ENCODE measurements around the gene CDK14. TPM values are rescaled to one million over a fixed set of nuclear protein-coding genes. Genes with fewer than 3 reads are reported as not detected.

Gene CDK14
- polyA plus RNA-seq, 3 donors = 1.7 to 2.5 (median 2.1) TPM

GRCh38 chr7:91013078-91013477, 417.0 kb downstream of the CDK14 start:
- no peak overlapping the region for H3K9ac ChIP-seq (ENCODE audit: insufficient read depth, low read length, poor library complexity, severe bottlenecking)
- H3K27me3 ChIP-seq (ENCODE audit: control insufficient read depth in 2 of 2, insufficient read depth in 2 of 2, low read length in 2 of 2) = no peaks in the 10 kb centered on the region
- H3K9me3 Mint-ChIP-seq = peaks cover 0 to 3% (median 2%) of the 10 kb centered on the region in 7 donors
- H3K4me1 Mint-ChIP-seq = no peaks in the 10 kb centered on the region
- DNase-seq = no peak
- no CpG with 5 or more reads among the region's 1 CpG for WGBS (ENCODE audit: insufficient coverage)
- H3K27me3 Mint-ChIP-seq (ENCODE audit: low read depth in 3 of 3) = no peaks in the 10 kb centered on the region
- no peak overlapping the region for H3K4me2 ChIP-seq (replicated peaks; ENCODE audit: extremely low read depth, low read length, poor library complexity, severe bottlenecking)
- H3K79me2 ChIP-seq (ENCODE audit: insufficient read depth, low read length) = no peaks in the 10 kb centered on the region
- H3K27ac ChIP-seq (ENCODE audit: low read depth in 1 of 2, low read length in 2 of 2) = no peak overlapping the region
- no peaks in the 10 kb centered on the region for H3K9me3 ChIP-seq (replicated peaks in 1 of 2; ENCODE audit: control insufficient read depth in 1 of 2, insufficient read depth in 1 of 2, low read length in 2 of 2)
- H2AFZ ChIP-seq (ENCODE audit: insufficient read depth, low read depth, low read length, poor library complexity, severe bottlenecking) = no peak overlapping the region
- H3K36me3 ChIP-seq (replicated peaks in 1 of 2; ENCODE audit: control insufficient read depth in 1 of 2, insufficient read depth in 2 of 2, low read length in 2 of 2) = no peaks in the 10 kb centered on the region
- H4K20me1 ChIP-seq (ENCODE audit: insufficient read depth, low read length) = no peaks in the 10 kb centered on the region
- H3K4me3 Mint-ChIP-seq = no peak overlapping the region
- H3K36me3 Mint-ChIP-seq = no peaks in the 10 kb centered on the region
- TF ChIP-seq, protein P1, sequence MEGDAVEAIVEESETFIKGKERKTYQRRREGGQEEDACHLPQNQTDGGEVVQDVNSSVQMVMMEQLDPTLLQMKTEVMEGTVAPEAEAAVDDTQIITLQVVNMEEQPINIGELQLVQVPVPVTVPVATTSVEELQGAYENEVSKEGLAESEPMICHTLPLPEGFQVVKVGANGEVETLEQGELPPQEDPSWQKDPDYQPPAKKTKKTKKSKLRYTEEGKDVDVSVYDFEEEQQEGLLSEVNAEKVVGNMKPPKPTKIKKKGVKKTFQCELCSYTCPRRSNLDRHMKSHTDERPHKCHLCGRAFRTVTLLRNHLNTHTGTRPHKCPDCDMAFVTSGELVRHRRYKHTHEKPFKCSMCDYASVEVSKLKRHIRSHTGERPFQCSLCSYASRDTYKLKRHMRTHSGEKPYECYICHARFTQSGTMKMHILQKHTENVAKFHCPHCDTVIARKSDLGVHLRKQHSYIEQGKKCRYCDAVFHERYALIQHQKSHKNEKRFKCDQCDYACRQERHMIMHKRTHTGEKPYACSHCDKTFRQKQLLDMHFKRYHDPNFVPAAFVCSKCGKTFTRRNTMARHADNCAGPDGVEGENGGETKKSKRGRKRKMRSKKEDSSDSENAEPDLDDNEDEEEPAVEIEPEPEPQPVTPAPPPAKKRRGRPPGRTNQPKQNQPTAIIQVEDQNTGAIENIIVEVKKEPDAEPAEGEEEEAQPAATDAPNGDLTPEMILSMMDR (IDR thresholded peaks at IDR 0.05) = no peak
- intact Hi-C loops (cut with micrococcal nuclease) = no loop called here
- H3K27ac Mint-ChIP-seq = no peak overlapping the region
- no peak overlapping the region for H3K4me3 ChIP-seq (replicated peaks in 1 of 3; ENCODE audit: low read depth in 2 of 3, low read length in 3 of 3)
- no peaks in the 10 kb centered on the region for H3K4me1 ChIP-seq (ENCODE audit: control insufficient read depth in 1 of 2, insufficient read depth in 2 of 2, low read length in 2 of 2)

DNA sequence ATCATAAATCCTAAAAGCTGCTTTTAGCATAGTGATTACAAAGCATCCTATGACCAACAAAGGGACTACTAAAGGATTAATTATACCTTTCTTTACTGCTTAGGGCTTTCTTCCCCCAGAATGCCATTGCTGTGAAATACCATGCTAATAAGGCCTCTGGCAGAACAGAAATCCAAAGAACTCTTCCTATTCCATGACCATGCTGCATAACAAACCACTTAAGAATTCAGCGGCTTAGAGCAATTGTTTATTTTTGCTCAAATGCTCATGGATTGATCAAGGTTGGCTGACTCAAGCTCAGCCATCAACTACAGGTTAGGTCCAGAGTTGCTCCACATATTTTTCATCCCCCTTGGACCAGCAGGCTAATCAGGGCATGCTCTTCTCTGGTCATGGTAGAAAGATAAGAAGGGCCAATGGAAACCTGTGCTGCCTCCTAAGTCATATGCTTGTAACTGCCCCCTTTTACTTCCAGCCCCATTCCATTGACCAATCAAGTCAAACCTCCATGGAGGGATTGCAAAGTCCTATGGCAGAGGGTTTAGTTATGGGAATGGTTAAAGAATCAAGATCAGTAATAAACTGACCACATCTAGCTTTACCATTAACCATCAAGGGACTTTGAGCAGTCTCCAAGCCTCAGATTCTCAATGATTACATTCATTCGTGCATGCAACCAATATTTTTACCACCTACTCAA, 423.7 kb downstream of the CDK14 start:
- Histone ChIP-seq H3K4me2 (replicated peaks; ENCODE audit: extremely low read depth, low read length, poor library complexity, severe bottlenecking) (no peak overlapping the region), H2AFZ (ENCODE audit: insufficient read depth, low read depth, low read length, poor library complexity, severe bottlenecking) (no peak overlapping the region), H3K9ac (ENCODE audit: insufficient read depth, low read length, poor library complexity, severe bottlenecking) (no peak overlapping the region), H3K9me3 (replicated peaks in 1 of 2; ENCODE audit: control insufficient read depth in 1 of 2, insufficient read depth in 1 of 2, low read length in 2 of 2) (no peaks in the 10 kb centered on the region), H3K4me1 (ENCODE audit: control insufficient read depth in 1 of 2, insufficient read depth in 2 of 2, low read length in 2 of 2) (no peaks in the 10 kb centered on the region), H3K36me3 (replicated peaks in 1 of 2; ENCODE audit: control insufficient read depth in 1 of 2, insufficient read depth in 2 of 2, low read length in 2 of 2) (no peaks in the 10 kb centered on the region), H3K4me3 (replicated peaks in 1 of 3; ENCODE audit: low read depth in 2 of 3, low read length in 3 of 3) (no peak overlapping the region), H3K27ac (ENCODE audit: low read depth in 1 of 2, low read length in 2 of 2) (no peak overlapping the region), H3K79me2 (ENCODE audit: insufficient read depth, low read length) (no peaks in the 10 kb centered on the region), H3K27me3 (ENCODE audit: control insufficient read depth in 2 of 2, insufficient read depth in 2 of 2, low read length in 2 of 2) (no peaks in the 10 kb centered on the region), H4K20me1 (ENCODE audit: insufficient read depth, low read length) (no peaks in the 10 kb centered on the region)
- Mint-ChIP-seq H3K4me3 (no peak overlapping the region), H3K9me3 (peaks cover 0 to 10% (median 2%) of the 10 kb centered on the region in 7 donors), H3K27me3 (ENCODE audit: low read depth in 3 of 3) (no peaks in the 10 kb centered on the region), H3K4me1 (no peaks in the 10 kb centered on the region), H3K27ac (peak overlapping the region in 1 of 7 donors; percentile 31), H3K36me3 (peaks cover 0 to 3% of the 10 kb centered on the region in 2 donors)
- TF ChIP-seq, protein P1 (IDR thresholded peaks at IDR 0.05) = no peak
- WGBS (ENCODE audit: insufficient coverage) = no CpG with 5 or more reads among the region's 2 CpGs
- intact Hi-C loops (cut with micrococcal nuclease) = no loop called here
- DNase-seq = no peak
